Cardiac muscle cell (in vitro differentiated cells and primary cell): ENCODE results near the gene KSR1. TPM values are rescaled to one million over a fixed set of nuclear protein-coding genes. Genes with fewer than 3 reads are reported as not detected.

Experiments used
- DNase-seq, 2 donors: peaks; one replicate each; pipeline versions ENCODE4 v3.0.0 to v3.0.0-alpha.2; 2010 to 2017; ENCODE audit warnings: low read depth in 1 of 2, low spot score in 1 of 2
- H3K27ac ChIP-seq: fragments of 200-600 bp; sonication (generic); 2 replicates; pipeline ENCODE4 v1.5.1; 2016
- H3K27me3 ChIP-seq: fragments of 200-600 bp; sonication (generic); 2 replicates; pipeline ENCODE4 v1.6.0; 2016; ENCODE audit warnings: control low read depth
- H3K36me3 ChIP-seq: fragments of 200-600 bp; sonication (generic); 2 replicates; pipeline ENCODE4 v1.5.1; 2016; ENCODE audit warnings: control low read depth
- H3K4me1 ChIP-seq: fragments of 200-600 bp; sonication (generic); 2 replicates; pipeline ENCODE4 v1.8.1; 2017; ENCODE audit warnings: low read depth, mild to moderate bottlenecking, mixed run types
- H3K4me3 ChIP-seq: fragments of 200-600 bp; sonication (generic); 2 replicates; pipeline ENCODE4 v1.5.1; 2016; ENCODE audit warnings: mild to moderate bottlenecking
- H3K9me3 ChIP-seq: fragments of 200-600 bp; sonication (generic); 2 replicates; pipeline ENCODE4 v1.5.1; 2017; ENCODE audit warnings: low read depth, mild to moderate bottlenecking, control low read depth
- CTCF ChIP-seq: IDR thresholded peaks from 2 replicates; pipeline ENCODE4 v1.5.1; 2012; ENCODE audit warnings: low read depth, mild to moderate bottlenecking, low read length
- polyA plus RNA-seq: library from polyadenylated mRNA; unstranded; fragments of >200 nt; fragmentation: Nextera tagmentation; extraction: Ambion mirVana; gene quantifications from 2 replicates; pipeline ENCODE4 v1.2.1, GENCODE V29; 2016
- total RNA-seq: library from RNA; depleted of rRNA; stranded (reverse); fragments of >200 nt; gene quantifications from 2 replicates; pipeline ENCODE4 v1.2.3, GENCODE V29; 2016

The KSR1 gene
- total and polyA plus RNA-seq, 2 experiments from 2014 or later = 15.7 to 29.0 TPM

- no peak overlapping the region for H3K4me3 ChIP-seq
- H3K27ac ChIP-seq = peak overlapping the region; percentile 14
- H3K27me3 ChIP-seq = no peaks in the 10 kb centered on the region
- no peak for DNase-seq
- no peak for TF ChIP-seq CTCF
- H3K9me3 ChIP-seq = no peaks in the 10 kb centered on the region
- H3K4me1 ChIP-seq = peaks cover 17% of the 10 kb centered on the region
- H3K36me3 ChIP-seq = no peaks in the 10 kb centered on the region
Observed at GRCh38 chr17:27550291-27550930, 94.2 kb downstream of the KSR1 start.

- DNase-seq = no peak
- no peak for TF ChIP-seq CTCF
- H3K27ac ChIP-seq = peak overlapping the region; percentile 14
- H3K36me3 ChIP-seq = no peaks in the 10 kb centered on the region
- peaks cover 17% of the 10 kb centered on the region for H3K4me1 ChIP-seq
- H3K4me3 ChIP-seq = no peak overlapping the region
- H3K9me3 ChIP-seq = no peaks in the 10 kb centered on the region
- no peaks in the 10 kb centered on the region for H3K27me3 ChIP-seq
Observed at GRCh38 chr17:27550974-27551505, 94.8 kb downstream of the KSR1 start.

GRCh38 chr17:27551701-27552248 lies 95.5 kb downstream of the KSR1 start:
- no peak overlapping the region for H3K4me3 ChIP-seq
- no peak overlapping the region for H3K27ac ChIP-seq
- no peaks in the 10 kb centered on the region for H3K9me3 ChIP-seq
- no peaks in the 10 kb centered on the region for H3K36me3 ChIP-seq
- DNase-seq = no peak
- no peaks in the 10 kb centered on the region for H3K27me3 ChIP-seq
- TF ChIP-seq CTCF = no peak
- H3K4me1 ChIP-seq = peaks cover 17% of the 10 kb centered on the region

- H3K27ac ChIP-seq = no peak overlapping the region
- peak in 1 of 2 donors; percentile 47 for DNase-seq
- H3K27me3 ChIP-seq = no peaks in the 10 kb centered on the region
Observed at GRCh38 chr17:27552276-27552732, 96.1 kb downstream of the KSR1 start.

GRCh38 chr17:27553019-27553511 lies 96.8 kb downstream of the KSR1 start:
- peaks cover 17% of the 10 kb centered on the region for H3K4me1 ChIP-seq
- no peak for TF ChIP-seq CTCF
- H3K27ac ChIP-seq = peak overlapping the region; percentile 87
- DNase-seq = peak in 1 of 2 donors; percentile 55
- no peaks in the 10 kb centered on the region for H3K36me3 ChIP-seq
- no peaks in the 10 kb centered on the region for H3K27me3 ChIP-seq
- H3K9me3 ChIP-seq = no peaks in the 10 kb centered on the region
- no peak overlapping the region for H3K4me3 ChIP-seq

More at GRCh38 chr17:27552276-27552732, 96.1 kb downstream of the KSR1 start:
- H3K4me3 ChIP-seq = no peak overlapping the region
- no peaks in the 10 kb centered on the region for H3K36me3 ChIP-seq
- peaks cover 17% of the 10 kb centered on the region for H3K4me1 ChIP-seq
- no peaks in the 10 kb centered on the region for H3K9me3 ChIP-seq
- TF ChIP-seq CTCF = no peak
